ENCODE results near the gene INHBC. TPM values are rescaled to one million over a fixed set of nuclear protein-coding genes. Genes with fewer than 3 reads are reported as not detected.

Gene INHBC
- total RNA-seq, 2 donors from 2014 or later, result not detected

- intact Hi-C loops (cut with DNase I), result no loop called here
- H3K27ac ChIP-seq, result no peak overlapping the region
- peaks cover 7% of the 10 kb centered on the region for H3K4me1 ChIP-seq
- H3K9me3 ChIP-seq, result no peaks in the 10 kb centered on the region
- no peaks in the 10 kb centered on the region for H3K36me3 ChIP-seq
- H3K4me3 ChIP-seq, result no peak overlapping the region
- H3K9ac ChIP-seq (ENCODE audit: low read depth in 2 of 2, low read length in 2 of 2), result no peak overlapping the region
- peaks cover 5% of the 10 kb centered on the region for H3K27me3 ChIP-seq
- no peak for DNase-seq
- TF ChIP-seq, protein P1, sequence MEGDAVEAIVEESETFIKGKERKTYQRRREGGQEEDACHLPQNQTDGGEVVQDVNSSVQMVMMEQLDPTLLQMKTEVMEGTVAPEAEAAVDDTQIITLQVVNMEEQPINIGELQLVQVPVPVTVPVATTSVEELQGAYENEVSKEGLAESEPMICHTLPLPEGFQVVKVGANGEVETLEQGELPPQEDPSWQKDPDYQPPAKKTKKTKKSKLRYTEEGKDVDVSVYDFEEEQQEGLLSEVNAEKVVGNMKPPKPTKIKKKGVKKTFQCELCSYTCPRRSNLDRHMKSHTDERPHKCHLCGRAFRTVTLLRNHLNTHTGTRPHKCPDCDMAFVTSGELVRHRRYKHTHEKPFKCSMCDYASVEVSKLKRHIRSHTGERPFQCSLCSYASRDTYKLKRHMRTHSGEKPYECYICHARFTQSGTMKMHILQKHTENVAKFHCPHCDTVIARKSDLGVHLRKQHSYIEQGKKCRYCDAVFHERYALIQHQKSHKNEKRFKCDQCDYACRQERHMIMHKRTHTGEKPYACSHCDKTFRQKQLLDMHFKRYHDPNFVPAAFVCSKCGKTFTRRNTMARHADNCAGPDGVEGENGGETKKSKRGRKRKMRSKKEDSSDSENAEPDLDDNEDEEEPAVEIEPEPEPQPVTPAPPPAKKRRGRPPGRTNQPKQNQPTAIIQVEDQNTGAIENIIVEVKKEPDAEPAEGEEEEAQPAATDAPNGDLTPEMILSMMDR (IDR thresholded peaks at IDR 0.05), result no peak
These were observed 22.3 kb downstream of the INHBC start for GRCh38 chr12:57456737-57457490.

- H3K36me3 ChIP-seq, result no peaks in the 10 kb centered on the region
- H3K9me3 ChIP-seq, result no peaks in the 10 kb centered on the region
- peaks cover 7% of the 10 kb centered on the region for H3K4me1 ChIP-seq
- H3K27me3 ChIP-seq, result peaks cover 5% of the 10 kb centered on the region
- H3K9ac ChIP-seq (ENCODE audit: low read depth in 2 of 2, low read length in 2 of 2), result peak overlapping the region; percentile 75 to 81
- H3K27ac ChIP-seq, result peak overlapping the region; percentile 64
- H3K4me3 ChIP-seq, result peak overlapping the region; percentile 56
- intact Hi-C loops (cut with DNase I), result no loop called here
- TF ChIP-seq, protein P1 (IDR thresholded peaks at IDR 0.05), result no peak
- DNase-seq, result no peak
These were observed 24.1 kb downstream of the INHBC start for GRCh38 chr12:57458665-57459054.

DNA sequence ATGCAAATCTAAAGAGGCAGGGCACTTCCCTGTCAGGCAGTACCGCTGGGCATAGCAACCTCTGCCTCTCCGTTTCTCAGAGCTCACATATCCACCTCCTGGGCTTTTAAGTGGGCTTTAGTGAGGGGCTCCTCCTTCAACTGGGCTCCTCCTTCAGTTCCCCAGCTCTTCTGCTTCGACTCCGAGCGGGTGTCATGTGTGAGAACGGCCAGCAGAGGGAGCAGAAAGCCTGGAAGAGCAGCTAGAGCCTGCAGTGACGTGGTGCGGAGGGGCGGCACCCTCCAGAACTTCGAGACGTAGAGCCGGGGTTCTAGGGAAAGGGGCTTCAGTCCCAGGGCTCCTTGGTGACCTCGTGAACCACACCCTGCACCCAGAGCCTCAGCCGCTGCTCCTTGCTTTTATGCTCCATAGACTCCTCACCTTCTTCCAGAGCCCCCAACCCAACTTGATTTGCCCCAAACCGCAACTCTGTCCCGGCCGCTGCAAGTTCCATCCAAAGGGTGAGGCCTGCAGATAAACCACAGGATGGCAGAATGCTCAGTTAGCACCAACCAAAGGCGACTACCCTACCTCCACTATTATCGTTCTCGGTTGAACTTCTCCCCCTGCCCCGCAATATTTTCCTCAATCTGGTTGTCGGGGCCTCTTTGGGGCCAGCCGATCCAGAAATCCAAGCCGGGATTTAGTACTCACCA is 24.6 kb downstream of the INHBC start:
- Histone ChIP-seq H3K36me3 (no peaks in the 10 kb centered on the region), H3K27ac (peak overlapping the region; percentile 64), H3K4me1 (peaks cover 7% of the 10 kb centered on the region), H3K9ac (ENCODE audit: low read depth in 2 of 2, low read length in 2 of 2) (peak overlapping the region; percentile 75 to 81), H3K27me3 (peaks cover 5% of the 10 kb centered on the region), H3K9me3 (no peaks in the 10 kb centered on the region), H3K4me3 (peak overlapping the region; percentile 56)
- TF ChIP-seq, protein P1 (IDR thresholded peaks at IDR 0.05), result peak; percentile 95
- intact Hi-C loops (cut with DNase I), result no loop called here
- DNase-seq, result peak; percentile 97

DNA sequence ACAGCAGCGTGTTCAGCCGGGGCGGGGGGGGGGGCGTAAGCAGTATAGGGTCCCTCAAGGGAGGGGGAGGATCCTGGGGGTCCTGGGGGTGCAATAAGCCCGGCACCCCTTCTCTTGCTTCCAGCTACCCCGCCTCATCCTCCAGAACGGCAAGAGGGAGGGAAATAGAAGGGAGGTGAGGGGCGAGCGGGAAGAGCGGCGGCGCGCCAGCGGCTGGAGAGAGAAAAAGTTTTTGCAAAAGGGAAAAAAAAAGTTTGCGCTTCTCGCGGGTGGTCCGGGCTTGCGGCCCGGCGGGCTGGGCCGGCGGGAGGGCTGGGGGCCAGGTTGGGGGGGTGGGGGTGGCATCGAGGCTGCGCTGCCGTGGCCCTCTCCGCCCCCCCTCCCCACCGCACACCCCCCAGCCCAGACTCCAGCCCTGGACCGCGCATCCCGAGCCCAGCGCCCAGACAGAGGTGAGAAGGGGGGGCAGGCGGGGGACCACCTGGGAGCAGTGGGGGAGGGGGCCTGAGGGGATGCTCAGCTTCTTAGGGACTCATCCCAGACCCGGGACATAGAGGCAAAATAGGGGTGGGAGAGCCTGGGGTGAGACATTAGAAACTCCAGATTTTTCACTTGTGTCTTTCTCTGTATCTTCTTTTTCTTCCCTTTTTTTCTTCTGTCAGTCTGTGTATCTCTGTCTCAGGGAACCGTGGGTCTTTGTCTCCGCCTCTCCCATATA is 25.3 kb downstream of the INHBC start, which contains the start of gene GLI1:
GLI1 (plus strand) TSS at position 36 of the 718 bp plus-strand sequence. CDS start 3,907 bp downstream, outside the sequence.
- H3K9me3 ChIP-seq, result no peaks in the 10 kb centered on the region
- no peaks in the 10 kb centered on the region for H3K36me3 ChIP-seq
- H3K4me3 ChIP-seq, result peak within 1 kb of the TSS; percentile 56
- H3K4me1 ChIP-seq, result peaks cover 7% of the 10 kb centered on the region
- intact Hi-C loops (cut with DNase I), result loop anchor here (5.0 kb wide), 1 partner anchor 162 kb away; no protein-coding TSS in a partner anchor
- DNase-seq, result no peak
- peak within 1 kb of the TSS; percentile 64 for H3K27ac ChIP-seq
- peaks cover 5% of the 10 kb centered on the region for H3K27me3 ChIP-seq
- TF ChIP-seq, protein P1 (IDR thresholded peaks at IDR 0.05), result no peak
- peak within 1 kb of the TSS; percentile 75 to 81 for H3K9ac ChIP-seq (ENCODE audit: low read depth in 2 of 2, low read length in 2 of 2)

- Histone ChIP-seq H3K4me1 (peaks cover 7% of the 10 kb centered on the region), H3K36me3 (no peaks in the 10 kb centered on the region), H3K4me3 (peak overlapping the region; percentile 56), H3K9ac (ENCODE audit: low read depth in 2 of 2, low read length in 2 of 2) (peak overlapping the region; percentile 38 to 46), H3K27me3 (peaks cover 5% of the 10 kb centered on the region), H3K27ac (no peak overlapping the region), H3K9me3 (no peaks in the 10 kb centered on the region)
- intact Hi-C loops (cut with DNase I), result loop anchor here (5.0 kb wide), 1 partner anchor 162 kb away; no protein-coding TSS in a partner anchor
- no peak for DNase-seq
- TF ChIP-seq, protein P1 (IDR thresholded peaks at IDR 0.05), result no peak
These were observed 25.8 kb downstream of the INHBC start for GRCh38 chr12:57460468-57460784.
